ENCODE measurements around the gene RNF207.

GRCh38 chr1:6162341-6162740 lies 43.6 kb upstream of the RNF207 start:
- TF ChIP-seq CTCF (IDR thresholded peaks at IDR 0.05; ENCODE audit: extremely low read depth in 1 of 2, insufficient read depth in 1 of 2, low read depth in 1 of 2, low read length in 2 of 2) (no peak), POLR2A (IDR thresholded peaks at IDR 0.05; ENCODE audit: low read depth, low read length) (no peak)

Measured in endothelial cell of umbilical vein (primary cell).